Skeletal muscle tissue (tissue), 4 donors: ENCODE results near the gene CMTM6. TPM values are rescaled to one million over a fixed set of nuclear protein-coding genes. Genes with fewer than 3 reads are reported as not detected.
"Not testable (repeated sequence)": the region's sequence is repeated elsewhere in the genome, so short reads cannot be mapped to it uniquely, and the experiment has no call there.

ENCODE experiments used
- H3K27ac ChIP-seq: one replicate; pipeline ENCODE4 v1.7.0; 2013; ENCODE audit warnings: mild to moderate bottlenecking, low read depth, low read length, inconsistent platforms
- H3K27me3 ChIP-seq, 3 donors: one replicate each; pipeline ENCODE4 v1.7.0; 2013; ENCODE audit warnings: low read length in 3 of 3; ENCODE audit not compliant: control insufficient read depth in 3 of 3, insufficient read depth in 3 of 3
- H3K36me3 ChIP-seq, 3 donors: one replicate each; pipeline ENCODE4 v1.7.0; 2013; ENCODE audit warnings: low read length in 3 of 3; ENCODE audit not compliant: control insufficient read depth in 3 of 3, insufficient read depth in 3 of 3
- H3K4me1 ChIP-seq, 3 donors: one replicate each; pipeline ENCODE4 v1.7.0; 2013; ENCODE audit warnings: low read length in 3 of 3, mild to moderate bottlenecking in 3 of 3; ENCODE audit not compliant: control insufficient read depth in 3 of 3, insufficient read depth in 3 of 3
- H3K4me3 ChIP-seq, 3 donors: one replicate each; pipeline ENCODE4 v1.7.0; 2013; ENCODE audit warnings: low read length in 3 of 3
- H3K9ac ChIP-seq, 3 donors: one replicate each; pipeline ENCODE4 v1.7.0; 2013; ENCODE audit warnings: low read length in 3 of 3, mild to moderate bottlenecking in 3 of 3, moderate library complexity in 2 of 3, low read depth in 1 of 3
- H3K9me3 ChIP-seq, 3 donors: one replicate each; pipeline ENCODE4 v1.7.0; 2013; ENCODE audit warnings: low read length in 3 of 3; ENCODE audit not compliant: control insufficient read depth in 3 of 3
- total RNA-seq: library from RNA; depleted of rRNA; stranded (reverse); fragments of >200 nt; gene quantifications from one replicate; pipeline ENCODE4 v1.2.3, GENCODE V29; 2014
- donor health status: Osteomylitis.

The CMTM6 gene
- total RNA-seq, 1 donor from 2014 or later = 26.6 TPM

GRCh38 chr3:32525720-32526119 is 23.1 kb upstream of the CMTM6 start:
- Histone ChIP-seq H3K27me3 (no peaks in the 10 kb centered on the region), H3K4me3 (no peak overlapping the region), H3K9me3 (no peaks in the 10 kb centered on the region), H3K36me3 (peaks cover 18 to 24% (median 22%) of the 10 kb centered on the region in 3 donors), H3K4me1 (no peaks in the 10 kb centered on the region), H3K9ac (no peak overlapping the region), H3K27ac (no peak overlapping the region)

DNA sequence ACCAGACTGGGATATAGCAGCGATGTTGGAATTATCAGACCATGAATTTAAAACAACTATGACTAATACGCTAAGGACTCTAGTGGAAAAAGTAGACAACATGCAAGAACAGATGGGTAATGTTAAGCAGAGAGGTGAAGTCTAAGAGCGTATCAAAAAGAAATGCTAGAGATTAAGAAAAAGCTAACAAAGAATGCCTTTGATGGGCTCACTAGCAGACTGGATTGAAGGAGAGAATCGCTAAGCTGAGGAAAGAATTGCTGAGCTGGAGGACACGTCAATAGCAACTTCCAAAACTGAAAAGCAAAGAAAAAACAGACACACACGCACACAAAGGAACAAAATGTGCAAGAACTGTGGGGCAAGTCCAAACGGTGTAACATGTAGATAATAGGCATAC is 20.0 kb upstream of the CMTM6 start:
- Histone ChIP-seq H3K27ac (no peak overlapping the region), H3K4me1 (no peaks in the 10 kb centered on the region), H3K9me3 (no peaks in the 10 kb centered on the region), H3K4me3 (no peak overlapping the region), H3K9ac (no peak overlapping the region), H3K27me3 (no peaks in the 10 kb centered on the region), H3K36me3 (peaks cover 9 to 21% (median 18%) of the 10 kb centered on the region in 3 donors)

- not testable (repeated sequence) for H3K36me3 ChIP-seq, H3K9me3 ChIP-seq, H3K27ac ChIP-seq, H3K4me1 ChIP-seq, H3K4me3 ChIP-seq, H3K9ac ChIP-seq, H3K27me3 ChIP-seq
These were observed 16.3 kb upstream of the CMTM6 start for GRCh38 chr3:32518921-32519320.

DNA sequence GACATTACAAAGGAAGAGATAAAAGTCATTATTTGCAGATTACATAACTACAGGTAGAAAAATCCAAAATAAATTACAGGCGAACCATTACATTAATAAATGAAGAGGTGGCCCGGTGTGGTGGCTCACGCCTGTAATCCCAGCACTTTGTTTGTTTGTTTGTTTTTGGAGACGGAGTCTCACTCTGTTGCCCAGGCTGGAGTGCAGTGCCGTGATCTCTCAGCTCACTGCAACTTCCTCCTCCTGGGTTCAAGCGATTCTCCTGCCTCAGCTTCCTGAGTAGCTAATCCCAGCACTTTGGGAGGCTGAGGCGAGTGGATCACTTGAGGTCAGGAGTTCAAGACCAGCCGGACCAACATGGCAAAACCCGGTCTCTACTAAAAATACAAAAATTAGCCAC is 14.1 kb upstream of the CMTM6 start:
- H3K27me3 ChIP-seq, H3K9ac ChIP-seq, H3K9me3 ChIP-seq, H3K27ac ChIP-seq, H3K4me1 ChIP-seq, H3K4me3 ChIP-seq, H3K36me3 ChIP-seq: not testable (repeated sequence)

DNA sequence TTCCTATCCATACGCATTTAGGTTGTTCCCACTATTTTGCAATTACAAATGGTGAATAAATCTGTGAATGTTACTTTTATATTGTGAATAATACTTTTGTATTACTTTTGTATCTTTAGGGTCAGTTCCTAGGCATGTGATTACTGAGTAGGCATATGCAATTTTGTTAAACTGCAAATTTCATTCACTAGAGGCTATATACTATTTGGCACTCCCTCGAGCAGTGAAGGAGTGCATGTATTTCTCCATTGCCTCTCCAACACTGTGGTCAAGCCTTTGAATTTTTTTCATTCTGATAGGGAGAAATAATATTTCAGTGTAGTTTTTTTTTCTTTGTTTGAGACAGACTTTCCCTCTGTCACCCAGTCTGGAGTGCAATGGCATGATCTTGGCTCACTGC is 8.4 kb upstream of the CMTM6 start:
- no peaks in the 10 kb centered on the region for H3K4me1 ChIP-seq
- no peaks in the 10 kb centered on the region for H3K9me3 ChIP-seq
- no peak overlapping the region for H3K9ac ChIP-seq
- H3K4me3 ChIP-seq = no peak overlapping the region
- H3K36me3 ChIP-seq = no peaks in the 10 kb centered on the region
- no peaks in the 10 kb centered on the region for H3K27me3 ChIP-seq
- no peak overlapping the region for H3K27ac ChIP-seq

GRCh38 chr3:32510075-32510724 is 7.5 kb upstream of the CMTM6 start:
- Histone ChIP-seq H3K36me3 (no peaks in the 10 kb centered on the region), H3K9me3 (no peaks in the 10 kb centered on the region), H3K4me1 (no peaks in the 10 kb centered on the region), H3K27me3 (no peaks in the 10 kb centered on the region), H3K4me3 (no peak overlapping the region), H3K27ac (no peak overlapping the region), H3K9ac (no peak overlapping the region)

GRCh38 chr3:32508711-32509110 is 6.1 kb upstream of the CMTM6 start:
- Histone ChIP-seq H3K9me3 (no peaks in the 10 kb centered on the region), H3K9ac (no peak overlapping the region), H3K4me3 (no peak overlapping the region), H3K4me1 (no peaks in the 10 kb centered on the region), H3K27ac (no peak overlapping the region), H3K27me3 (no peaks in the 10 kb centered on the region), H3K36me3 (no peaks in the 10 kb centered on the region)

- H3K9ac ChIP-seq = no peak overlapping the region
- no peak overlapping the region for H3K27ac ChIP-seq
- no peaks in the 10 kb centered on the region for H3K36me3 ChIP-seq
- no peaks in the 10 kb centered on the region for H3K27me3 ChIP-seq
- peaks cover 0 to 9% (median 2%) of the 10 kb centered on the region in 3 donors for H3K4me1 ChIP-seq
- no peaks in the 10 kb centered on the region for H3K9me3 ChIP-seq
- H3K4me3 ChIP-seq = no peak overlapping the region
These were observed 3.8 kb upstream of the CMTM6 start for GRCh38 chr3:32506466-32506865.

- Histone ChIP-seq H3K9ac (peak overlapping the region; percentile 83 to 92 (median 87)), H3K4me3 (peak overlapping the region; percentile 89 to 95 (median 94)), H3K27me3 (no peaks in the 10 kb centered on the region), H3K4me1 (peaks cover 2 to 9% (median 5%) of the 10 kb centered on the region in 3 donors), H3K27ac (peak overlapping the region; percentile 90), H3K36me3 (peaks cover 0 to 2% (median 0%) of the 10 kb centered on the region in 3 donors), H3K9me3 (no peaks in the 10 kb centered on the region)
These were observed 264 bp upstream of the CMTM6 start for GRCh38 chr3:32502946-32503286.

DNA sequence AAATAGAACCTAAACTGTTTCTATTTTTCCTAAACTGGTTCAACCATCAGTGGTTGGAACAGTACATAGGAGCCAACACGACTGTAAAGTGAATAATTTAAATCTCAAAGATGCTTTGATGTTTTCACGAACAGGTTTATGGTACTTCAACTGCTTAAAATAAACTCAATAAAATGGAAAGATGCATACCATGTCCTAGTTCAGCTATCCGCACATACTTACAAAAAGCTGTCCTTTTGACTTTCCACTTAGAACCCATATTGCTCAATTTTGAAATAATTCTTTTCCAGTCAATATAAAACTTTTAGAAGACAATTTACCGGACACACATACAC is 902 bp downstream of the CMTM6 start:
- H3K36me3 ChIP-seq = peaks cover 0 to 2% (median 0%) of the 10 kb centered on the region in 3 donors
- no peaks in the 10 kb centered on the region for H3K27me3 ChIP-seq
- H3K4me1 ChIP-seq = peaks cover 2 to 9% (median 5%) of the 10 kb centered on the region in 3 donors
- no peaks in the 10 kb centered on the region for H3K9me3 ChIP-seq
- H3K4me3 ChIP-seq = peak overlapping the region; percentile 89 to 95 (median 95)
- H3K9ac ChIP-seq = peak overlapping the region; percentile 86 to 92 (median 87)
- peak overlapping the region; percentile 90 for H3K27ac ChIP-seq
